GM12878 (cell line): ENCODE data around the gene RORB. TPM values are rescaled to one million over a fixed set of nuclear protein-coding genes. Genes with fewer than 3 reads are reported as not detected.

Source experiments
- ATAC-seq: fragments of 200-7000 bp; cut with Tn5 transposase; 3 replicates; pipeline ENCODE4 v1.9.1; 2020; ENCODE audit warnings: mild to moderate bottlenecking, moderate library complexity
- BruUV-seq: library from RNA; stranded (reverse); fragments of 400-500 nt; replicated peaks from 2 replicates; lab custom pipeline; 2021; lab: Mats Ljungman, UMichigan
- CTCF ChIA-PET: fragments of 300-600 bp; sonication (Branson Sonifier 250); formaldehyde crosslinking; extraction: SDS; loops from one replicate; lab custom pipeline; 2021; ENCODE audit warnings: inconsistent platforms; lab: Yijun Ruan, JAX
- POLR2A ChIA-PET: fragments of 350-600 bp; formaldehyde crosslinking; extraction: SDS; loops from one replicate; lab custom pipeline; 2021; ENCODE audit warnings: inconsistent platforms; lab: Charles Lee
- RAD21 ChIA-PET: fragments of 300-600 bp; sonication (Branson Sonifier 250); formaldehyde crosslinking; loops from one replicate; lab custom pipeline; 2023; ENCODE audit warnings: antibody characterized with exemption; ENCODE audit not compliant: unreplicated experiment; lab: Charles Lee
- SMC1A ChIA-PET: fragments of 300-600 bp; sonication (Branson Sonifier 250); formaldehyde crosslinking; loops from one replicate; lab custom pipeline; 2023; ENCODE audit not compliant: unreplicated experiment, uncharacterized antibody; lab: Charles Lee
- DNase-seq: peaks from one replicate; pipeline ENCODE4 v3.0.0-alpha.2; 2011; ENCODE audit warnings: low read depth, low spot score
- FAIRE-seq: peaks from 3 replicates; lab custom pipeline; 2011; peaks lifted over from hg19 to GRCh38; lab: Jason Lieb, UNC
- H2AFZ ChIP-seq: 2 replicates; pipeline ENCODE4 v1.6.0; 2011; ENCODE audit warnings: low read depth, low read length, control low read depth; ENCODE audit not compliant: control insufficient read depth
- H3K27ac ChIP-seq: 2 replicates; pipeline ENCODE4 v1.5.1; 2011; ENCODE audit warnings: control low read depth; ENCODE audit not compliant: control insufficient read depth, insufficient read depth
- H3K27me3 ChIP-seq, 2 experiments: replicated peaks in 1 of 2; 2 replicates each; pipeline versions ENCODE4 v1.6.0 to v1.6.1; 2011; ENCODE audit warnings: low read length in 1 of 2; ENCODE audit not compliant: control insufficient read depth in 2 of 2, insufficient read depth in 2 of 2
- H3K36me3 ChIP-seq, 2 experiments: 2 replicates each; pipeline ENCODE4 v1.5.1; 2011; ENCODE audit warnings: low read length in 1 of 2; ENCODE audit not compliant: control insufficient read depth in 2 of 2, insufficient read depth in 2 of 2
- H3K4me1 ChIP-seq: 2 replicates; pipeline ENCODE4 v1.6.1; 2011; ENCODE audit warnings: mild to moderate bottlenecking, low read length, moderate library complexity, mixed read lengths; ENCODE audit not compliant: control insufficient read depth, insufficient read depth
- H3K4me2 ChIP-seq: 2 replicates; pipeline ENCODE4 v1.6.0; 2011; ENCODE audit warnings: control low read depth; ENCODE audit not compliant: control insufficient read depth, insufficient read depth
- H3K4me3 ChIP-seq: fragments of 200-600 bp; sonication (generic); 2 replicates; pipeline ENCODE4 v1.5.1; 2016
- H3K79me2 ChIP-seq: 2 replicates; pipeline ENCODE4 v1.6.0; 2011; ENCODE audit warnings: low read length; ENCODE audit not compliant: control insufficient read depth, insufficient read depth
- H3K9ac ChIP-seq: 2 replicates; pipeline ENCODE4 v1.8.0; 2011; ENCODE audit warnings: low read length, control low read depth, mixed read lengths; ENCODE audit not compliant: control insufficient read depth, insufficient read depth
- H3K9me3 ChIP-seq: replicated peaks from 3 replicates; pipeline ENCODE4 v1.5.1; 2011; ENCODE audit warnings: mild to moderate bottlenecking, low read length; ENCODE audit not compliant: control insufficient read depth, insufficient read depth
- H4K20me1 ChIP-seq: 2 replicates; pipeline ENCODE4 v1.6.0; 2011; ENCODE audit not compliant: control insufficient read depth, insufficient read depth
- BCL11A ChIP-seq: IDR thresholded peaks from 2 replicates; pipeline ENCODE4 v1.6.1; 2011; ENCODE audit warnings: low read depth, low read length
- BHLHE40 ChIP-seq, 2 experiments: fragments of 450-650 bp in 1 of 2; IDR thresholded peaks; 2 replicates each; pipeline ENCODE4 v1.6.1; 2011 to 2017; ENCODE audit warnings: low read depth in 2 of 2, borderline replicate concordance in 1 of 2, improper control_type of control experiment in 1 of 2, low read length in 1 of 2, mild to moderate bottlenecking in 1 of 2
- EGR1 ChIP-seq, 2 experiments: IDR thresholded peaks; 1 replicate in 1 of 2; 2 replicates in 1 of 2; pipeline ENCODE4 v1.6.1; 2011 to 2012; ENCODE audit warnings: low read depth in 2 of 2, low read length in 2 of 2, borderline replicate concordance in 1 of 2, mild to moderate bottlenecking in 1 of 2, moderate library complexity in 1 of 2
- ETV6 ChIP-seq, 2 experiments: fragments of 450-650 bp in 1 of 2; IDR thresholded peaks in 1 of 2; conservative IDR thresholded peaks in 1 of 2; 2 replicates each; pipeline ENCODE4 v1.6.1; 2014; ENCODE audit warnings: antibody characterized with exemption in 1 of 2, borderline replicate concordance in 1 of 2, low read depth in 1 of 2, mild to moderate bottlenecking in 1 of 2, moderate library complexity in 1 of 2
- PML ChIP-seq: IDR thresholded peaks from 2 replicates; pipeline ENCODE4 v1.6.1; 2012; ENCODE audit warnings: low read length, inconsistent platforms
- RCOR1 ChIP-seq: conservative IDR thresholded peaks from 2 replicates; pipeline ENCODE4 v1.6.1; 2012; ENCODE audit warnings: low read depth, low read length, improper control_type of control experiment
- SKIL ChIP-seq: fragments of 450-650 bp; IDR thresholded peaks from 2 replicates; pipeline ENCODE4 v1.6.1; 2017; ENCODE audit warnings: mild to moderate bottlenecking, low read depth, inconsistent platforms; ENCODE audit not compliant: poor library complexity, severe bottlenecking
- STAT3 ChIP-seq: IDR thresholded peaks from 2 replicates; pipeline ENCODE4 v1.6.1; 2011; ENCODE audit warnings: low read depth, low read length, improper control_type of control experiment
- TAF1 ChIP-seq: IDR thresholded peaks from 2 replicates; pipeline ENCODE4 v1.6.1; 2011; ENCODE audit warnings: mild to moderate bottlenecking, low read depth, low read length, borderline replicate concordance
- USF1 ChIP-seq: IDR thresholded peaks from 2 replicates; pipeline ENCODE4 v1.6.1; 2011; ENCODE audit warnings: borderline replicate concordance, low read depth, mild to moderate bottlenecking, moderate library complexity, mixed read lengths, low read length; ENCODE audit not compliant: insufficient read depth; ENCODE audit errors: extremely low read length
- ZNF592 ChIP-seq: fragments of 450-650 bp; IDR thresholded peaks from 2 replicates; pipeline ENCODE4 v1.6.1; 2017; ENCODE audit warnings: mild to moderate bottlenecking, moderate library complexity
- ZZZ3 ChIP-seq: IDR thresholded peaks from 2 replicates; pipeline ENCODE4 v1.6.1; 2011; ENCODE audit warnings: low read depth; ENCODE audit not compliant: control insufficient read depth, insufficient read length
- WGBS: methylation state at CpG from one replicate; pipeline ENCODE4 v1.1.6; 2016; ENCODE audit warnings: low lambda C conversion rate; ENCODE audit not compliant: insufficient replicate concordance, insufficient coverage; ENCODE audit errors: missing lambda C conversion rate; 5-methylcytosine and 5-hydroxymethylcytosine counted together
- in situ Hi-C: fragments of 300-500 bp; cut with MboI; formaldehyde crosslinking; loops from 9 replicates; pipeline ENCODE4 v1.14.3; 2018; ENCODE audit warnings: mixed read lengths
- intact Hi-C: fragments of 100-400 bp; cut with micrococcal nuclease; formaldehyde crosslinking; loops from one replicate; pipeline ENCODE4 v1.14.2; 2022; ENCODE audit not compliant: unreplicated experiment
- polyA plus RNA-seq, 11 experiments: library from polyadenylated mRNA; depleted of rRNA in 4 of 11; unstranded in 6 of 11; stranded (reverse) in 5 of 11; fragments of >200 nt; fragmentation: Nextera tagmentation in 4 of 11; fragmentation: Illumina TruSeq in 1 of 11; extraction: Ambion mirVana in 4 of 11; extraction: Trizol in 1 of 11; gene quantifications; 1 replicate in 1 of 11; 2 replicates in 10 of 11; pipeline versions ENCODE4 v1.2.1 to v1.2.3, GENCODE V29; 2011 to 2016; ENCODE audit warnings: inconsistent platforms in 2 of 11, missing spikeins in 2 of 11, low read depth in 1 of 11
- total RNA-seq, 4 experiments: library from RNA; depleted of rRNA in 3 of 4; stranded (reverse); fragments of >200 nt in 3 of 4; fragmentation: Illumina TruSeq in 1 of 4; extraction: Trizol in 1 of 4; gene quantifications; 2 replicates each; pipeline versions ENCODE4 v1.2.1 to v1.2.3, GENCODE V29; 2013 to 2021

Gene RORB
- total and polyA plus RNA-seq, 10 of the 15 experiments (the other 5 are each of a cell fraction or from before 2014, with no cell fraction given) = under 0.01 to 0.01 TPM; not detected in 8

GRCh38 chr9:74742191-74742790, 245.2 kb downstream of the RORB start:
- POLR2A ChIA-PET = interaction anchor here (0.5 kb wide), 1 partner anchor 1568 kb away, joined by 4 read pairs; no protein-coding TSS in a partner anchor
- intact Hi-C loops (loop anchor here (2.0 to 10.0 kb wide), 4 partner anchors 163 to 1537 kb away; partner anchors contain the start of gene RORB), in situ Hi-C loops (loop anchor here (25.0 kb wide), 1 partner anchor 1055 kb away; no protein-coding TSS in a partner anchor)
- BruUV-seq = no TSS peak
- RAD21 ChIA-PET = no interaction called here
- Histone ChIP-seq H3K4me3 (no peak overlapping the region), H2AFZ (no peak overlapping the region), H3K36me3 (no peaks in the 10 kb centered on the region), H4K20me1 (no peaks in the 10 kb centered on the region), H3K9ac (no peak overlapping the region), H3K27me3 (peaks cover 0 to 7% of the 10 kb centered on the region in 2 experiments; a peak in 2 of 4 replicates), H3K4me2 (no peak overlapping the region), H3K79me2 (no peaks in the 10 kb centered on the region), H3K27ac (no peak overlapping the region), H3K4me1 (no peaks in the 10 kb centered on the region), H3K9me3 (no peaks in the 10 kb centered on the region)
- SMC1A ChIA-PET = interaction anchor here (1.0 kb wide), 1 partner anchor 313 kb away, joined by 3 read pairs; no protein-coding TSS in a partner anchor
- TF ChIP-seq EGR1 (IDR thresholded peaks at IDR 0.05; ENCODE audit: borderline replicate concordance in 1 of 2, low read depth in 2 of 2, low read length in 2 of 2) (no peak), RCOR1 (no peak), BHLHE40 (IDR thresholded peaks at IDR 0.05; ENCODE audit: borderline replicate concordance in 1 of 2, low read depth in 2 of 2, low read length in 1 of 2) (no peak), SKIL (no peak), PML (no peak), USF1 (no peak), STAT3 (no peak), TAF1 (no peak), BCL11A (no peak), ZZZ3 (no peak), ZNF592 (no peak), ETV6 (conservative IDR thresholded peaks at IDR 0.05 in 1 of 2, IDR thresholded peaks at IDR 0.05 in 1 of 2; ENCODE audit: borderline replicate concordance in 1 of 2, low read depth in 1 of 2) (no peak)
- 44% methylated on average over 1 of the region's 1 CpG for WGBS
- DNase-seq = no peak
- no peak for FAIRE-seq
- CTCF ChIA-PET = interaction anchor here (0.9 to 1.9 kb wide), 6 partner anchors 9 to 286 kb away, joined by 3 to 6 read pairs (median 3); partner anchors contain the start of genes C9orf40 and CARNMT1
- ATAC-seq = no peak
